ENCODE data around the gene AIPL1. TPM values are rescaled to one million over a fixed set of nuclear protein-coding genes. Genes with fewer than 3 reads are reported as not detected.

The AIPL1 gene
- total RNA-seq, 1 experiment from 2014 or later, result not detected

- H3K4me3 ChIP-seq (ENCODE audit: low read length), result no peak overlapping the region
These were observed 21.4 kb upstream of the AIPL1 start for GRCh38 chr17:6456321-6456720.

GRCh38 chr17:6455321-6455705 is 20.4 kb upstream of the AIPL1 start:
- Histone ChIP-seq H3K4me2 (ENCODE audit: low read depth, low read length, poor library complexity, severe bottlenecking) (no peak overlapping the region), H3K9me3 (ENCODE audit: low read length) (no peaks in the 10 kb centered on the region), H3K9ac (ENCODE audit: low read length) (no peak overlapping the region), H3K9me2 (replicated peaks; ENCODE audit: insufficient read depth, low read length) (no peaks in the 10 kb centered on the region), H3K27ac (ENCODE audit: low read length) (no peak overlapping the region), H3K79me2 (ENCODE audit: low read length) (no peaks in the 10 kb centered on the region), H3K4me3 (ENCODE audit: low read length) (no peak overlapping the region), H4K20me1 (ENCODE audit: insufficient read depth, low read depth, low read length) (peaks cover 18% of the 10 kb centered on the region), H3K36me3 (ENCODE audit: insufficient read depth, low read length) (no peaks in the 10 kb centered on the region), H3K27me3 (ENCODE audit: low read length) (no peaks in the 10 kb centered on the region), H3K4me1 (ENCODE audit: low read length) (no peaks in the 10 kb centered on the region), H2AFZ (ENCODE audit: low read length) (no peak overlapping the region)
- no peak for DNase-seq

More at GRCh38 chr17:6456321-6456720, 21.4 kb upstream of the AIPL1 start:
- Histone ChIP-seq H3K79me2 (ENCODE audit: low read length) (no peaks in the 10 kb centered on the region), H3K36me3 (ENCODE audit: insufficient read depth, low read length) (no peaks in the 10 kb centered on the region), H4K20me1 (ENCODE audit: insufficient read depth, low read depth, low read length) (peaks cover 10% of the 10 kb centered on the region; the same call in 1 of the 2 replicates), H3K27me3 (ENCODE audit: low read length) (no peaks in the 10 kb centered on the region), H3K4me1 (ENCODE audit: low read length) (no peaks in the 10 kb centered on the region), H3K27ac (ENCODE audit: low read length) (no peak overlapping the region), H3K9ac (ENCODE audit: low read length) (no peak overlapping the region), H3K9me3 (ENCODE audit: low read length) (no peaks in the 10 kb centered on the region), H3K4me2 (ENCODE audit: low read depth, low read length, poor library complexity, severe bottlenecking) (no peak overlapping the region), H3K9me2 (replicated peaks; ENCODE audit: insufficient read depth, low read length) (no peaks in the 10 kb centered on the region), H2AFZ (ENCODE audit: low read length) (no peak overlapping the region)
- DNase-seq, result no peak

GRCh38 chr17:6454495-6455320 is 19.8 kb upstream of the AIPL1 start:
- no peaks in the 10 kb centered on the region for H3K9me3 ChIP-seq (ENCODE audit: low read length)
- no peaks in the 10 kb centered on the region for H3K27me3 ChIP-seq (ENCODE audit: low read length)
- no peak overlapping the region for H3K9ac ChIP-seq (ENCODE audit: low read length)
- peaks cover 24% of the 10 kb centered on the region for H4K20me1 ChIP-seq (ENCODE audit: insufficient read depth, low read depth, low read length)
- no peak for DNase-seq
- no peak overlapping the region for H3K4me3 ChIP-seq (ENCODE audit: low read length)
- H3K9me2 ChIP-seq (replicated peaks; ENCODE audit: insufficient read depth, low read length), result no peaks in the 10 kb centered on the region
- no peaks in the 10 kb centered on the region for H3K4me1 ChIP-seq (ENCODE audit: low read length)
- no peaks in the 10 kb centered on the region for H3K36me3 ChIP-seq (ENCODE audit: insufficient read depth, low read length)
- H2AFZ ChIP-seq (ENCODE audit: low read length), result no peak overlapping the region
- no peak overlapping the region for H3K27ac ChIP-seq (ENCODE audit: low read length)
- no peaks in the 10 kb centered on the region for H3K79me2 ChIP-seq (ENCODE audit: low read length)
- no peak overlapping the region for H3K4me2 ChIP-seq (ENCODE audit: low read depth, low read length, poor library complexity, severe bottlenecking)

GRCh38 chr17:6453279-6454024 is 18.5 kb upstream of the AIPL1 start:
- DNase-seq, result no peak
- H3K4me3 ChIP-seq (ENCODE audit: low read length), result no peak overlapping the region
- no peak overlapping the region for H3K4me2 ChIP-seq (ENCODE audit: low read depth, low read length, poor library complexity, severe bottlenecking)
- no peaks in the 10 kb centered on the region for H3K36me3 ChIP-seq (ENCODE audit: insufficient read depth, low read length)
- peaks cover 35% of the 10 kb centered on the region for H4K20me1 ChIP-seq (ENCODE audit: insufficient read depth, low read depth, low read length)
- H3K9ac ChIP-seq (ENCODE audit: low read length), result no peak overlapping the region
- H3K9me3 ChIP-seq (ENCODE audit: low read length), result no peaks in the 10 kb centered on the region
- no peaks in the 10 kb centered on the region for H3K27me3 ChIP-seq (ENCODE audit: low read length)
- H3K27ac ChIP-seq (ENCODE audit: low read length), result no peak overlapping the region
- no peaks in the 10 kb centered on the region for H3K79me2 ChIP-seq (ENCODE audit: low read length)
- H3K4me1 ChIP-seq (ENCODE audit: low read length), result no peaks in the 10 kb centered on the region
- no peak overlapping the region for H2AFZ ChIP-seq (ENCODE audit: low read length)
- no peaks in the 10 kb centered on the region for H3K9me2 ChIP-seq (replicated peaks; ENCODE audit: insufficient read depth, low read length)

GRCh38 chr17:6452471-6453266 is 17.7 kb upstream of the AIPL1 start:
- Histone ChIP-seq H3K9me3 (ENCODE audit: low read length) (no peaks in the 10 kb centered on the region), H3K4me3 (ENCODE audit: low read length) (no peak overlapping the region), H3K4me2 (ENCODE audit: low read depth, low read length, poor library complexity, severe bottlenecking) (no peak overlapping the region), H3K9me2 (replicated peaks; ENCODE audit: insufficient read depth, low read length) (no peaks in the 10 kb centered on the region), H3K36me3 (ENCODE audit: insufficient read depth, low read length) (no peaks in the 10 kb centered on the region), H2AFZ (ENCODE audit: low read length) (no peak overlapping the region), H3K9ac (ENCODE audit: low read length) (no peak overlapping the region), H3K79me2 (ENCODE audit: low read length) (no peaks in the 10 kb centered on the region), H3K27me3 (ENCODE audit: low read length) (no peaks in the 10 kb centered on the region), H4K20me1 (ENCODE audit: insufficient read depth, low read depth, low read length) (peaks cover 35% of the 10 kb centered on the region), H3K27ac (ENCODE audit: low read length) (no peak overlapping the region), H3K4me1 (ENCODE audit: low read length) (no peaks in the 10 kb centered on the region)
- no peak for DNase-seq

- Histone ChIP-seq H3K9me2 (replicated peaks; ENCODE audit: insufficient read depth, low read length) (no peaks in the 10 kb centered on the region), H3K9ac (ENCODE audit: low read length) (no peak overlapping the region), H3K4me2 (ENCODE audit: low read depth, low read length, poor library complexity, severe bottlenecking) (no peak overlapping the region), H3K79me2 (ENCODE audit: low read length) (no peaks in the 10 kb centered on the region), H3K27me3 (ENCODE audit: low read length) (no peaks in the 10 kb centered on the region), H3K4me1 (ENCODE audit: low read length) (no peaks in the 10 kb centered on the region), H3K27ac (ENCODE audit: low read length) (no peak overlapping the region), H3K4me3 (ENCODE audit: low read length) (no peak overlapping the region), H3K36me3 (ENCODE audit: insufficient read depth, low read length) (no peaks in the 10 kb centered on the region), H3K9me3 (ENCODE audit: low read length) (no peaks in the 10 kb centered on the region), H4K20me1 (ENCODE audit: insufficient read depth, low read depth, low read length) (peaks cover 39% of the 10 kb centered on the region), H2AFZ (ENCODE audit: low read length) (no peak overlapping the region)
- peak; percentile 71 for DNase-seq
These were observed 16.3 kb upstream of the AIPL1 start for GRCh38 chr17:6450926-6451832.

GRCh38 chr17:6449307-6449706 is 14.4 kb upstream of the AIPL1 start:
- no peak for DNase-seq
- H3K9ac ChIP-seq (ENCODE audit: low read length), result no peak overlapping the region
- no peaks in the 10 kb centered on the region for H3K36me3 ChIP-seq (ENCODE audit: insufficient read depth, low read length)

More at GRCh38 chr17:6449307-6449706, 14.4 kb upstream of the AIPL1 start:
- Histone ChIP-seq H3K27me3 (ENCODE audit: low read length) (no peaks in the 10 kb centered on the region), H3K4me1 (ENCODE audit: low read length) (no peaks in the 10 kb centered on the region), H3K27ac (ENCODE audit: low read length) (no peak overlapping the region), H3K4me3 (ENCODE audit: low read length) (no peak overlapping the region), H3K79me2 (ENCODE audit: low read length) (no peaks in the 10 kb centered on the region), H3K9me2 (replicated peaks; ENCODE audit: insufficient read depth, low read length) (no peaks in the 10 kb centered on the region), H3K9me3 (ENCODE audit: low read length) (no peaks in the 10 kb centered on the region), H2AFZ (ENCODE audit: low read length) (no peak overlapping the region), H3K4me2 (ENCODE audit: low read depth, low read length, poor library complexity, severe bottlenecking) (no peak overlapping the region), H4K20me1 (ENCODE audit: insufficient read depth, low read depth, low read length) (peaks cover 39% of the 10 kb centered on the region)
